Measurements from ENCODE around the gene TMEM203.

The TMEM203 gene

GRCh38 chr9:137227054-137227852, 21.8 kb upstream of the TMEM203 start, which contains the start of gene RNF224:
Gene RNF224, plus strand, starts transcription at chr9:137227502. Its CDS starts 834 bp downstream, at chr9:137228336.
- DNase-seq (ENCODE audit: low read depth in 1 of 2, low spot score in 1 of 2) = peak; percentile 60 to 82
- no peak within 1 kb of the TSS for H3K4me3 ChIP-seq (replicated peaks; ENCODE audit: insufficient read depth, low read length)
- no peak within 1 kb of the TSS for H3K27ac ChIP-seq (replicated peaks)
- no peak for TF ChIP-seq POLR2AphosphoS5 (IDR thresholded peaks at IDR 0.05; ENCODE audit: low read depth)
- TF ChIP-seq, protein P1, sequence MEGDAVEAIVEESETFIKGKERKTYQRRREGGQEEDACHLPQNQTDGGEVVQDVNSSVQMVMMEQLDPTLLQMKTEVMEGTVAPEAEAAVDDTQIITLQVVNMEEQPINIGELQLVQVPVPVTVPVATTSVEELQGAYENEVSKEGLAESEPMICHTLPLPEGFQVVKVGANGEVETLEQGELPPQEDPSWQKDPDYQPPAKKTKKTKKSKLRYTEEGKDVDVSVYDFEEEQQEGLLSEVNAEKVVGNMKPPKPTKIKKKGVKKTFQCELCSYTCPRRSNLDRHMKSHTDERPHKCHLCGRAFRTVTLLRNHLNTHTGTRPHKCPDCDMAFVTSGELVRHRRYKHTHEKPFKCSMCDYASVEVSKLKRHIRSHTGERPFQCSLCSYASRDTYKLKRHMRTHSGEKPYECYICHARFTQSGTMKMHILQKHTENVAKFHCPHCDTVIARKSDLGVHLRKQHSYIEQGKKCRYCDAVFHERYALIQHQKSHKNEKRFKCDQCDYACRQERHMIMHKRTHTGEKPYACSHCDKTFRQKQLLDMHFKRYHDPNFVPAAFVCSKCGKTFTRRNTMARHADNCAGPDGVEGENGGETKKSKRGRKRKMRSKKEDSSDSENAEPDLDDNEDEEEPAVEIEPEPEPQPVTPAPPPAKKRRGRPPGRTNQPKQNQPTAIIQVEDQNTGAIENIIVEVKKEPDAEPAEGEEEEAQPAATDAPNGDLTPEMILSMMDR (IDR thresholded peaks at IDR 0.05; ENCODE audit: insufficient read depth, low read length) = peak; percentile 95
- no peaks in the 10 kb centered on the region for H3K27me3 ChIP-seq (ENCODE audit: insufficient read depth, poor library complexity, severe bottlenecking)

DNA sequence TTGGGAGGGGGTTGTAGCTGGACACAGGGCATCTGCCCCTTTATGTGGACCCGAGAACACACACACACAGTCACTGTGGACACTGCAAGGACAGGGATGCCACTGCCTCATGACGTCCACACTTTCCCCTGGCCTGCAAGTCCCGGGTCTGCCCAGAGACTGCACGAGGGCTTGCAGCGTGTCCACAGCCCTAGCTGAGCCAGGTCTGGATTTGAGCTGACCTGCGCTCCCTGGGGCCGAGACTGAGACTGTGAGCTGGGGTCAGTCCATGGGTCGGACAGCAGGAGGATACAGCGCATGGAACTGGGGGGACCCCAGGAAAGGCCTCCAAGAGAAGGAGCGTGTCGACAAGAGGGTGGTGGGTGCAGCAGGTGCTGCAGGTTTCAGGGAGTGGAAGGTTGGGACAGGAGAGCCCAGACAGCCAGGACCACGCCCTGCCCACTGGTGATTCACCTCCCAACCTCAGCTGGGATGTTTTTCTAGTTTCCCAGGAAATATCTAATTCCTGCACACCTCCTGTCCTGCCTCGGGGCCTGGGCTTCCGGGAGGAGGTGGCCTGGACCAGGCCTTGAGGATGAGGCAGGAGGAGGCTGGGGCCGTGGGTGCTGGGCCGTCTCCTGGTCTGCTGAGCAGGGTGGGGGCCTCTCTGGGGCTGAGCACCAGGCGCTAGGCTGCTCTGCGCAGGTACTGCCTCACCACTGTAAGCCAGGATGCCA, 21.0 kb upstream of the TMEM203 start:
- TF ChIP-seq POLR2AphosphoS5 (IDR thresholded peaks at IDR 0.05; ENCODE audit: low read depth) (no peak), SPI1 (IDR thresholded peaks at IDR 0.05; ENCODE audit: borderline replicate concordance, low read depth) (no peak), GABPA (IDR thresholded peaks at IDR 0.05; ENCODE audit: low read depth) (no peak), REST (IDR thresholded peaks at IDR 0.05; ENCODE audit: insufficient replicate concordance, low read depth) (no peak)
- TF ChIP-seq, protein P1 (IDR thresholded peaks at IDR 0.05; ENCODE audit: insufficient read depth, low read length) = no peak
- no peak overlapping the region for H3K4me3 ChIP-seq (replicated peaks; ENCODE audit: insufficient read depth, low read length)
- H3K27ac ChIP-seq (replicated peaks) = no peak overlapping the region
- no peak for DNase-seq (ENCODE audit: low read depth in 1 of 2, low spot score in 1 of 2)
- H3K27me3 ChIP-seq (ENCODE audit: insufficient read depth, poor library complexity, severe bottlenecking) = no peaks in the 10 kb centered on the region

DNA sequence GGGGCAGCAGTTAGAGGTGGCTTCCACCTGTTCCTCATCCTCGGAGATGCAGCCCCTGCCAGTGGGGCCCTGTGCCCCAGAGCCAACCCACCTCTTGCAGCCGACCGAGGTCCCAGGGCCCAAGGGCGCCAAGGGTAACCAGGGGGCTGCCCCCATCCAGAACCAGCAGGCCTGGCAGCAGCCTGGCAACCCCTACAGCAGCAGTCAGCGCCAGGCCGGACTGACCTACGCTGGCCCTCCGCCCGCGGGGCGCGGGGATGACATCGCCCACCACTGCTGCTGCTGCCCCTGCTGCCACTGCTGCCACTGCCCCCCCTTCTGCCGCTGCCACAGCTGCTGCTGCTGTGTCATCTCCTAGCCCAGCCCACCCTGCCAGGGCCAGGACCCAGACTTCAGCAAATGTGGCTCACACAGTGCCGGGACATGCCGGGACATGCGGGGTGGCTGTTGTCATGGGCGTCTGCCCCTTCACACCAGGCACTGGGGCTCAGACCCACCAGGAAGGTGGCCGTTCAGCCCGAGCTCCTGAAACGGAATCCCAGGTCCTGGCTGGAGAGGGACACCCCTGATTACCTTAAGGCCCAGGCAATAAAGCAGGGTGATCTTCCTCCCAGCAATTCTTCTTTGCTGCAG, 20.4 kb upstream of the TMEM203 start:
- H3K27me3 ChIP-seq (ENCODE audit: insufficient read depth, poor library complexity, severe bottlenecking) = no peaks in the 10 kb centered on the region
- no peak overlapping the region for H3K27ac ChIP-seq (replicated peaks)
- H3K4me3 ChIP-seq (replicated peaks; ENCODE audit: insufficient read depth, low read length) = no peak overlapping the region
- TF ChIP-seq, protein P1 (IDR thresholded peaks at IDR 0.05; ENCODE audit: insufficient read depth, low read length) = no peak
- TF ChIP-seq POLR2AphosphoS5 (IDR thresholded peaks at IDR 0.05; ENCODE audit: low read depth) (no peak), SPI1 (IDR thresholded peaks at IDR 0.05; ENCODE audit: borderline replicate concordance, low read depth) (no peak), REST (IDR thresholded peaks at IDR 0.05; ENCODE audit: insufficient replicate concordance, low read depth) (no peak), GABPA (IDR thresholded peaks at IDR 0.05; ENCODE audit: low read depth) (no peak)
- DNase-seq (ENCODE audit: low read depth in 1 of 2, low spot score in 1 of 2) = no peak

All from HL-60 (cell line).